ENCODE data around the gene GTF3C2.
A peak's percentile ranks its signal among the peaks of the same experiment; 100 is the strongest.

GTF3C2 gene
- total RNA-seq: 48.0 to 88.1 reads per million in 2 donors

DNA sequence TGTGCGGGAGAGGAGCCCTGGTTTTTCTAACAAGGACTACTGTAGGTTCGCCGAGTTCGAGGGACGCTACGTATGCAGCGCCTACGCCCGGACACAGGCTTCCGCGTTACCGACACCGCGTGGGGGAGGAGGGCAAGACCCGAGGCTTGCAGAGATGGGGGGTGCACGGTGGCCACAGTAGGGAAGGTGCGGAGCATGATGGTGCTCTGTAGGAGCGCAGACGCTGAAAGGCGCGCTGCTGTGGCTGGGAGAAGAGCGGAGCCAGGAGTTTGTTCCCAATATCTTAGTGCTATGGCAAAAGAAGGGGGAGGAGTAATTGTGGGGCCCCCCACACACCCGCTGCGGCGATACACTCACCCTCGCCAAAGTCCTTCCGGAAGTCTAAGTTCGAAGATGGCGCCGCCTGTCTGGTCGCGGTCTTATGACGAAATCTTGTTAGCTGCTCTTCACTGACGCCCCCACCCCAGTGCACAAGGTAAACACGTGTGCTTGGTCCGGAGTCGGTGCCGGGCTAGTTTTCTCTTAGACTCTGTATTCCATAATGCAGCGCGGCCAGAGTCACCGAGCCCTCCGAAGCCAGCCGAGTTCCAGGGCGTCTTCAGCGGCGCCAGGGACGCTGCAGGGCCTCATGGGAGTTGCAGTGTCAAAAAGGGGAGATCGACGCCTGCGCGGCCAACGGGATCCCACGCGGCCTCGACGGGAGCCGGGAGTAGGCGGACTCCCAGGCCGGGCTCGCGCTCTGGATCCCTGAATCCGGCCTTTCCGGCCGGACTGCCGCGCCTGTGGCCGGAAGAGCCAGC is at the start of gene GTF3C2:
Gene GTF3C2 (minus strand): TSS at position 383 of the 800 bp plus-strand sequence. CDS start 13,210 bp downstream, outside the sequence.
- peak; percentile 86 for DNase-seq

GRCh38 chr2:27400348-27401135 is 44.0 kb upstream of the GTF3C2 start:
- no peak for DNase-seq

DNA sequence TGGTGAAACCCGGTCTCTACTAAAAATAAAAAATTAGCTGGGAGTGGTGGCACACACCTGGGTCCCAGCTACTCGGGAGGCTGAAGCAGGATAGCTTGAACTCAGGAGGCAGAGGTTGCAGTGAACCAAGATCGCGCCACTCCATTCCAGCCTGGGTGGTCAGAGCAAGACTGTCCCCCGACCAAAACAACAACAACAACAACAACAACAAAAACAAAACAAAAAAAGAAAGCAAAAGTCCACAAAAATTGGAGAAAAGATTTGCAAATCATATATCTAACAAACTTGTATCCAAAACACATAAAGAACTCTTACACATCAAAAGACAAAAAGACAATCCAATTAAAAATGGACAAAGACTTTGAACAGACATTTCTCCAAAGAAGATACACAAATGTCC is 42.4 kb upstream of the GTF3C2 start:
- DNase-seq: no peak

- no peak for DNase-seq
Observed at GRCh38 chr2:27393225-27393624, 36.7 kb upstream of the GTF3C2 start.

DNA sequence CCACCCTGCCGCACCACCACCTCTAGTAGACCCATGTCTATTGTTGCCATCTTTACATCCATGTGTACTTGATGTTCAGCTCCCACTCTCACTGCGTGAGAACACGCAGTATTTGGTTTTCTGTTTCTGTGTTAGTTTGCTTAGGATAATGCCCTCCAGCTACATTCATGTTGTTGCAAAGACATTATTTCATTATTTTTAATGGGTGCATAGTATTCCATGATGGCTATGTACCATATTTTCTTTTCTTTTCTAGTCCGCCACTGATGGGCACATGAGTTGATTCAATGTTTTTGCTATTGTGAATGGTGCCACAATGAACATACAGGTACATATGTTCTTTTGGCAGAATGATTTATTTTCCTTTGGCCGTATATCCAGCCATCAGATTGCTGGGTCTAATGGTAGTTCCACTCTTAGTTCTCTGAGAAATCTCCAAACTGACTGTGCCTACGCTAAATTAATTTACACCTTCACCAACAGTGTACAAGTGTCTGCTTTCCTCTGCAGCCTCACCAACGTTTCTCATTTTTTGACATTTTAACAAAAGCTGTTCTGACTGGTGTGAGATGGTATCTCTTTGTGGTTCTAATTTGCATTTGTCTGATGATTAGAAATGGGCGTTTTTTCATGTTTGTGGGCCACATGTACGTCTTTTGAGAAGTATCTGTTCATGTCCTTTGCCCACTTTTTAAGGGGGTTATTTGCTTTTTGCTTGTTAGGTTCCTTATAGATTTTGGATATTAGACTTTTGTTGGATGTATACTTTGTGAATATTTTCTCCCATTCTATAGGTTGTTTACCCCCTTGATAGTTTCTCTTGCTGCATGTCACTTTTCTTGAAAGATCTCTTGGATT is 34.5 kb upstream of the GTF3C2 start:
- no peak for DNase-seq

DNA sequence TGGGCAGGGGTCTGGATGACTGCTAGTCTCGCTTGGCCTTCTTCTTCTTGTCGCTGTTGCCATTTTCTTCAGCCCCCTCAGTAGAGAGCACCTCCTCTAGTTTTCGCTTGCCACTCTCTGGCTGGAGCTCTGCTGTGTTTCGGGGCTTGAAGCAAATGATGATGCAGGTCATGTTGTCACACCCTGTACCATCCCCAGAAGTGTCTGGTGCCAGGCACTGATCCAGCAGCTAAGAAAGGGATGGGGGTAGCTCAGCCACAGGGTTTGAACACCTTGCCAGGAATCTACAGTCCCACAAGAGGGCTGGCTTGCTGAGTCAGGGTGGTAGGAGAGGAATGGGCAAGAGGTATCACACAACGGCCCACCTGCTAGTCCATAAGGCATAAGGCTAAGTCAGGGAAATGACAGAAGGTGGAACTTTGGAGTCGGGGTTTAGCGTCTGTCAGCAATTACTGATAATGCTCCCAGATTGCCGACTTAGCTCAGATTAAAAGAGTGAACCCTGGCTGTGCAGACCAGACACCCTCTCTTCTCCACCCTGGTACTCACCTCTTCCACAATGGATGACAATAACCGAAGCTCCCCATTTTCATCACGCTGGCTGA is 25.1 kb upstream of the GTF3C2 start:
- DNase-seq: no peak

DNA sequence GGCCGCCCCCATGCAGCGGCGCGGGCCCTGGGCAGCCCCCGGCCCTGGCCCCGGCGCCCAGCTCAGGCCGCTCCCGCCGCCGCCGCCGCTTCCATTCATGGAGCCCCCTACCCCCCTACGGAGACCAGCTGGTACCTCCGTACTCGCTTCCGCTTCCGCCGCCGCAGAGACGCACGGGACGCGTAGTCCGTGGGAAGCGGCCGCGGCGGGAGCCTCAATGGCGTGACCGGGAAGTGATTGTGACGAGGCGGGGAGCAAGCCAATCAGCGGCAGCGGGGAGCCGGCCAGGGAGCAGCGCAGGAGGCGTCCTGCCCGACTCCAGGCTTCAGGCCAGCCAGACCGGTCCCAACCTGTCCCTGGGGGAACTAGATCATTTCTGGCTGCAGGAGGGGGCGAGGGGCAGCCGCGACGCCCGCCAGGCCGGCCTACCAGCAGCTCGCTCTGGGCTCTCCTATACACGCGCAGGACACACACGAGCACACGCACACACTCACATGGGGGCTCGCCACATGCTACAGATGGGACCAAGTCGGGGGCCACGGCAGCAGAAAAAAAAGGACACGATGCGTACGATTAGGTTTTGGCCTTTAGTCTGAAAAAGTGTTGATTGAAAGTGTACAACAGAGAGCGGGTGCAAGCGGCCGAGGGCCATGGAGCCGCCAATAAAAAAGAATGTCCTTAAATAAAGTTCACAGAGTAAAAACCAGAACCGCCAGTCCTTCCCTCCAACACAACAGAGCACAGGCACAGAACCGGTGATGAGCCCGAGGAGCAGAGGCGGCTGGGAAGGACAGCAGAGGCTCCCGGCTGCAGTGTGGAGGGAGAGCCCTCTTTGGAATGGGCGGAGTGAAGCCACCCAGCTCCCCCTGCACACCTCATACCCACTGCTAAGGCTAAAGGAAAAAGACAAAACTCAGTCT is 24.3 kb upstream of the GTF3C2 start, which contains the start of gene ZNF513:
Gene ZNF513 (minus strand): TSS at position 109 of the 920 bp plus-strand sequence. CDS start 208 bp downstream, outside the sequence.
- DNase-seq: peak; percentile 80

DNA sequence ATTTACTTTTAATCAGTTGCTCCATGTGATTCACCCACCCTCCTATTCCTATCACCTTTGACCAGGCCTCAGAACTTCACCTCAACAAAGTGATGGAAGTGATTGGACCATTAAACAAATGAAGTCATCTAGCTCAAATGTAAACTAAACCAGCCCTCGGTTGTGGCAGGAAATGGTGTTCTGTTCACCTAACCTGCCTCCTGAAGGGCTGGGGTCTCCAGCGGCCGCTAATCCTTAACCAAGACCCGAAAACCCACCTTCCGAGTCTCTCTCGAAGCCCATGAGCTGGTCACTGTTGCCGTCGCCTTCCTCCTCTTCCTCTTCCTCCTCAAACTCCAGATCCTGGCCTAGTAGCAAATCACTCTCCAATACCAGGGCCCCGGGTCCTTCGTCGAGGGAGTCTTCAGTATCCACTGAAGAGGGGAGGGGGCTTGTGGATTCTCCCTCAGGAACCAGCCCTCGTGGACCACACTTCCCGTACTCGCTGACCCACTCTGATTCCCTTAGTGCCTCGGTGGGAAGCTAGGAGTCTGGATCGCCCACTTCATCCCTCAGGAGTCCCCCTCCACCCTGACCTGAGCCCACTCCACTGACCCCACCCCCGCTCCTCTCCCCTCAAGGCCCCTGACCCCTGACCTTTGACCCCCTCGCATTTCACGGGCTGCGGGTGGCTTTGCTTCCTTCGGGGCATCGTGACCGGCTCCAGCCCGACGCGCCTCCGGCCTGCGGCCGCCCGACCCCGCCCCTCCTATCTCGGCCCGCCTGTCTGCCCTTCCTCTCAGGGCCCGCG is 23.5 kb upstream of the GTF3C2 start:
- peak; percentile 44 for DNase-seq

DNA sequence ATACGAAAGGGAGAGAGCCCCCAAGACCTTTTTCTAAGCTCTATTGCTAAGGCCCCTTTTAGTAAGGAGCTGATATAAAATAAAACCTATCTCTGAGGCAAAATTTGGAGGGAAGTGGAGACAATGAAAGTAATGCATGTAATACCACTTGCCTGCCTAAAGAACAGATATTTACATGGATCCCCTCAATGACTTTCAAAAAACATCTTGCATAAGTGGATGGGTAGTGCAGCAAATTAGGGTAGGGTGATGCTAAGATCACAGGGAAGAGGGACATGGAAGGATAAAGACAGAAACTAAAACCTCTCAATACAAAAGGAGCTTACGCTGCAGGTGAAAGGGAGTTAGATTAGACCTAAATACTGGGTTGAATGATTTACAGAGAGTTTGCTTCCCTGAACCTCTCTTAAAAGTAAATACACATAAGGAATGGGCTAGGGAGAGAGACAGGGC is 22.8 kb upstream of the GTF3C2 start:
- no peak for DNase-seq

- no peak for DNase-seq
Observed at GRCh38 chr2:27378809-27379290, 22.3 kb upstream of the GTF3C2 start.

DNA sequence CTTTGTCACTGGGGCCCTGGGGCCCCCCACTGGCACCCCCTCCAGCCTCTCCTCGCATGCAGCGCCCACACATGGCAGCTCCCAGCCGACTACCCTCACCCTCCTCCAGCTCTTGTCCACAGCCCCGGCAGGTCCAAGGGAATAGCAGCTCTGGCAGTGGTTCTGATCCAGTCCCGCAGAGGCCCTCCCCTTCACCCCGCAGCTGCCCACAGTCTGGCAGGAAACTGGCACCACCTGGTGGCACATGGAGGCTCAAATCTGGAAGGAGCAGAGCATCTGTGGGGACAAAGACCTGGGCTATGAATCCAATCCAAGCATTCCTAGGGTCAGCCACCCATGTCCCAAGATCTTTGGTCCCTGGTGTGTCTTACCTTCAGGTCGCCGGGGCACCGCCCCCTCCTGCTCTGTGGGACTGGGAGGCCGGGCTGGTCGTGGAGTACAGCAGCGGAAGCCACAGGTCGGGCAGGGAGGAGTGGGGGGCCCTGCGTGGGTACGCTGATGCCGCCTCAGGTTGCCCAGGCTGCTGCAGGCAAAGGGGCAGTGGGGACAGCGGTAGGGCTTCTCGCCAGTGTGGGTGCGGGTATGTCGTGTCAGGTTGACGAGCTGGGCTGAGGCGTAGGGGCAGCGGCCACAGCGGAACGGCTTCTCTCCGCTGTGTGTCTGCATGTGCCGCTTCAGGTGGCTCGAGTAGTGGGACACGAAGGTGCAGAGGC is 21.7 kb upstream of the GTF3C2 start:
- DNase-seq: no peak

DNA sequence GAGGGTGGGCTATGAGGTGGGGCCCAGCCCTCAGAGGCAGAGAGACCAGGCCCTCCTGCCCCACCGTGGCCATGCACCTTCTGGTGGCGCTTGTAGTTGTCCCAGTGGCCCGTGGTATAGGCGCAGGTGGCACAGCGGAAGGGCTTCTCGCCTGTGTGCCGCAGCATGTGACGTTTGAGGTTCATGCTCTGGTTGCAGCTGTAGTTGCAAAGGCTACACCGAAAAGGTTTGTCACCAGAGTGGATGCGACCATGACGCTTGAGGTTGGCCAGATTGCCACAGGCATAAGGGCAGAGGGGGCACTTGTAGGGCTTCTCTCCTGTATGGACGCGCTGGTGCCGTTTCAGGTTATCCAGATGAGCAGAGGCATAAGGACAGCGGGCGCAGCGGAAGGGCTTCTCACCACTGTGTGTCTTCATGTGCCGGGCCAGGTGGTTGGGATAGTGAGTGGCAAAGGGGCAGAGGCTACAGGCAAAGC is 21.1 kb upstream of the GTF3C2 start:
- DNase-seq: no peak

DNA sequence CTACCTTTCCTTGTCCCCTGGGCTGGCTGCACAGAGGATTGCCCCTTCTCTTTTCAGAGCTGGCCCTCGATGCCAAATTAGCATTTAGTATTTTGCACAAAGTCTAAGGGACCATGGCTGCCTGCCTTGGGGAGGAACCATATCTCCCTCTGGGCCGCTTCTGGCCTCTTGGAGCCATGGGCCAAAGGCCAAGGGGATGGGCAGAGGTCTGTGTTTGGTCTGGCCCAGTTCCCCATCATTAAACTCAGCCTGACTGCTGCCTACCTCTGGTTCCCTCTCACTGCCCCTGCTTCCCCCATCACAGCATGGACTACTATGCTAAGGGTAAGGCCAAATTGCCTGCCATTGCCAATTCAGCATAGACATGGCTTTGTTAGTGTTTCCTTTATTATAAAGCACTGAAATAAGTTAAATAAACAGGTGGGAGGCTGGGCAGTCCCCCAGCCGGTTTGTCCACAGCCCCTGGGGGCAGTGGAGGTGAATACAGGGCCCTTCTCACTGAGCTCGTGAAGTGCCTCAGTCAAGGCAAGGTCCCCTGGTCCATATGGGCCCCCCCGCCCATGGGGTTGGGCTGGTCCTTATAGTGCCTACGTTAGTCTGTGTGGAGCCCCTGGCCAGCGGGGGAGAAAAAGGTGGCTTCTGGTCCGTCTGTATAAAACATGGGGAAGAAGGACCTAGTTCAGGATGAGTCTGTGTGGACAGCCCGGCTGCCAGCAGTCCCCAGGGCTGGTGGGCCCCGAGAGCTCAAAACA is 20.5 kb upstream of the GTF3C2 start:
- DNase-seq: no peak

DNA sequence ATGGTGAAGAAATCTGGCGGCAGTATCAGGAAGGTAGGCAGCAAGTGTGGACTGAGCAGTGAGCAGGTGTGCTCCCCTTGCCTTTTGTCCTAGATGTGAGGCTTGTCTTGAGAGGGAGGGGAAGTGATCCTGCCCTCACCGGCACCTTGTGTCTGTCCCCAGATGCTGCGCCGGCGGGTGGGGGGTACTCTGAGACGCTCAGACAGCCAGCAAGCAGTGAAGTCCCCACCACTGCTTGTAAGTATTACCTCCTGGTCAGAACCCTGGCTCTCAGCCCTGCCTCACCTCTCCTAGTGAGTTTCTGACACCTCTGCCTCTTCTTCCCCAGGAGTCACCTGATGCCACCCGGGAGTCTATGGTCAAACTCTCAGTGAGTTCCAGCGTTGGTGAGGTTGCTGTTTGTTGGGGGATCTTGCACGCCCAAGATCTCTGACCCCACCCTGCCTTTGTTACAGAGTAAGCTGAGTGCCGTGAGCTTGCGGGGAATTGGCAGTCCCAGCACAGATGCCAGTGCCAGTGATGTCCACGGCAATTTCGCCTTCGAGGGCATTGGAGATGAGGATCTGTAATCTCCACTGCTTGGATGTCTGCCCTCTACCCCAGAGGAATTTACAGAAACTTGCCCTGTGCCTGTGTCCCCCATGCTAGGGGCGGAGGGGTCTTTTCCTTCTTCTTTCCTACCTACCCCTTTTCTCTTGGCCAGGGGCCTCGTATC is 19.7 kb upstream of the GTF3C2 start:
- DNase-seq: no peak

DNA sequence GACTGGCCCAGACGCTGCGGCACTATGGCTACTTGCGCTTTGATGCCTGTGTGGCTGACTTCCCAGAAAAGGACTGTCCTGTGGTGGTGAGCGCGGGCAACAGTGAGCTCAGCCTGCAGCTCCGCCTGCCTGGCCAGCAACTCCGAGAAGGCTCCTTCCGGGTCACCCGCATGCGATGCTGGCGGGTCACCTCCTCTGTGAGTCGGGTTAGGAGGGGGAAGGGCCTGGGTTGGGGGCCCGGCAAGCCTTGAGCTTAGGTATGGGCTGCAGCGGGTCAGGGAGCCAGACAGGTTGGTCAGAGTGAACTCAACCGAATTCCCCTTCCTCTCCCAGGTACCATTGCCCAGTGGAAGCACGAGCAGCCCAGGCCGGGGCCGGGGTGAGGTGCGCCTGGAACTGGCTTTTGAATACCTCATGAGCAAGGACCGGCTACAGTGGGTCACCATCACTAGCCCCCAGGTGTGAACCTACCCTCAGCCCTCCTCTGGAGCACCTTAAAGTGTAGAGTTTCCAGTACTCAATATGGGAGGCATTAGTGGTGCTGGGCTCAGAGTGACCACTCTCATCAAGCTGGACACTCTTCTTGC is 19.0 kb upstream of the GTF3C2 start:
- no peak for DNase-seq

DNA sequence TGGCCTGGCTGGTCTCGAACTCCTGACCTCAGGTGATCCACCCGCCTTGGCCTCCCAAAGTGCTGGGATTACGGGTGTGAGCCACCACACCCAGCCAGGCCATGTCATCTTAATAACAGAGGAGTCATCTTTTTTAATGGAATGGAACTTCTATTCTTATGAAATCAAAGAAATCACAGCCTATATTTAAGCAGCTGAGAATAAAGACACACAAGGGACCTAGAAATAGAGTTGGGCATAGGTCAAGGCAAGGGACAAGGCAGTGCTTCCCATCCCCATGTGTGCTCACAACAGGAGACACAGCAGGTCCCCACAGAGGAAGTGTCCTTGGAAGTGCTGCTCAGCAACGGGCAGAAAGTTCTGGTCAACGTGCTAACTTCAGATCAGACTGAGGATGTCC is 17.0 kb upstream of the GTF3C2 start:
- DNase-seq: no peak

DNA sequence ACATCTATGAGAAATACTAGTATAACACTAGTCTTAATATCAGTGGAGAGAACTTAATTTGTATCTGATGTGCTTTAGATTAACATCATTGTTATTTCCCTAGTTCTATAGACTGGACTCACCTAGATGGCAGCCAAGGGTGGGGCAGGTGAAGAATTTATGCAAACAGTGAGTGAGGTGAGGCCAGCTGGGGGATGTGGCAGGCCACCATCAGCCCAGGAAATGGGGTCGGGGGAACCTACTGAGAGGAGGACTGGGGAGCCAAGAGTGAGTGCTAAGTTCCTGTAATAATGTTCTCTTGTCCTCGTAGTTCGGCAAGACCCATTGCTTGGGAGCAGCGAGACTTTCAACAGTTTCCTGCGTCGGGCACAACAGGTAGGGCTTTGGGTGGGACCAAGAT is 16.4 kb upstream of the GTF3C2 start:
- DNase-seq: no peak
